Measurements from ENCODE around the gene ARHGAP12.
"Not testable (repeated sequence)": the region's sequence is repeated elsewhere in the genome, so short reads cannot be mapped to it uniquely, and the experiment has no call there.

Gene ARHGAP12

DNA sequence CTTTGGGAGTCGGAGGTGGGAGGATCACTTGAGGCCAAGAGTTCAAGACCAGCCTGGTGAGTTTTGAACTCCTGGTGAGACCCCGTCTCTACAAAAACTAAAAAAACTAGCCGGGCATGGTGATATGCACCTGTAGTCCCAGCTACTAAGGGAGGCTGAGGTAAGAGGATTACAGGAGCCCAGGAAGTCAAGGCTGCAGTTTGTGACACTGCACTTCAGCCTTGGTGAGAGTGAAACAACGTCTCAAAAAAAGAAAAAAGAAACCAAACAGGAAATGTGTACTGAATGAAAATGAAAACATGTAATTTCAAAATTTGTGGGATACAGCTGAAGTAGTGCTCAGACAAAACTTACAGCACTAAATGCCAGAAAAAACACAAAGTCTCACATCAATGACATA, 7.6 kb downstream of the ARHGAP12 start:
- DNase-seq = no peak

GRCh38 chr10:31920538-31920937, 8.1 kb downstream of the ARHGAP12 start:
- no peak for DNase-seq

DNA sequence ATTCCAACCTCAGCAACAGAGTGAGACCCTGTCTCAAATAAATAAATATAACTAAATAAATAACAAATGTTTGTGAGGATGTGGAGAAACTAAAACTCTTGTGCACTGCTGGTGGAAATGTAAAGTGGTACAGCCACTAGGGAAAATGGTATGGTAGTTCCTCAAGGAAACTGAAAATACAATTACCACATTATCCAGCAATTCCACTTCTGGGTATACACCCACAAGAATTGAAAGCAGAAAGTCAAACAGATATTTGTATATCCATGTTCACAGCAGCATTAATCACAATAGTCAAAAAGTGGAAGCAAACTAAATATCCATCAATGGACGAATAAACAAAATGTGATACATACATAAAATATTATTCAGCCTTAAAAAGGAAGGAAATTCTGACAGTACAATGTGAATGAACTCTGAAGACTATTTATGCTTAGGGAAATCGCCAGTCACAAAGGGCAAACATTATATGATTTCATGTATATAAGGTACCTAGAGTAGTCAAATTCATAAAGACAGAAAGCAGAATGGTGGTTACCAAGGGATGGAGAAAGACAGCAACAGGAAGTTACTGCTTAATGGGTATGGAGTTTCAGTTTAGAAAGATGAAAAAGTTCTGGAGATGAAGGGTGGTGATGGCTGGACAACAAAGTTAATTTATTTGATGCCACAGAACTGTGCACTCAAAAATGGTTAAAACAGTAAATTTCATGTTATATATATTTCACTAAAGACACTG, 9.8 kb downstream of the ARHGAP12 start:
- DNase-seq = no peak

DNA sequence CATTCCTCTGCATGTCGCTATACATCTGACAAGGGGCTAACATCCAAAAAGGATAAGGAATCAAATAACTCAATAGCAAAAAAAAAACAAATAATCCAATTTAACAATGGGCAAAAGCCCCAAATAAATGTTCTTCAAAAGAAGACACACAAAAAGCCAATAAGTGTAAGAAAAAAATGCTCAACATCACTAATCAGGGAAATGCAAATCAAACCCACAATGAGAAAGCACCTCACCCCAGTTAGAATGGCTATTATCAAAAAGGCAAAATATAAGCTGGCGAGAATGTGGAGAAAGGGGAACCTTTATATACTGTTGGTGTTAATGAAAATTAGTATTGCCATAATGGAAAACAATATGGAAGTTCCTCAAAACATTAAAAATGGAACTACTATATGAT, 14.3 kb downstream of the ARHGAP12 start:
- no peak for DNase-seq

- DNase-seq = no peak
Measured at GRCh38 chr10:31912898-31913850, 15.5 kb downstream of the ARHGAP12 start.

- no peak for DNase-seq
Measured at GRCh38 chr10:31912289-31912688, 16.3 kb downstream of the ARHGAP12 start.

DNA sequence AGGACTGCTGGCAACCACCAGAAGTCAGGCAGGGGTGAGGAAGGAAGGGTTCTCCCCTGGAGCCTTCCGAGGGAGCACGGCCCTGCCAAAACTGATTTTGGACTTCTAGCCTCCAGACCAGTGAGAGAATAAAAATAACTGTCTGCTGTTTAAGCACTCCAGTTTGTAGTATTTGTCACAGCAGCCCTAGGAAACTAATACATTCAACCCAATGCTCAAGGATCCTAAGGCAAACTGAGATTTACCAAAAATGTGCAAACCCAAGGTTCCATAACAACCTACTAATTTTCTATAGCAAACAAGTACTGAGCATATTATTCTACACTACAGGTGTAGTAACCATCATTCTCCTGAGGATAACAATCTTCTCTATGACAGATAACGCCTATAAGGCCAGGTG, 18.6 kb downstream of the ARHGAP12 start:
- no peak for DNase-seq

GRCh38 chr10:31908157-31908556, 20.5 kb downstream of the ARHGAP12 start:
- no peak for DNase-seq

DNA sequence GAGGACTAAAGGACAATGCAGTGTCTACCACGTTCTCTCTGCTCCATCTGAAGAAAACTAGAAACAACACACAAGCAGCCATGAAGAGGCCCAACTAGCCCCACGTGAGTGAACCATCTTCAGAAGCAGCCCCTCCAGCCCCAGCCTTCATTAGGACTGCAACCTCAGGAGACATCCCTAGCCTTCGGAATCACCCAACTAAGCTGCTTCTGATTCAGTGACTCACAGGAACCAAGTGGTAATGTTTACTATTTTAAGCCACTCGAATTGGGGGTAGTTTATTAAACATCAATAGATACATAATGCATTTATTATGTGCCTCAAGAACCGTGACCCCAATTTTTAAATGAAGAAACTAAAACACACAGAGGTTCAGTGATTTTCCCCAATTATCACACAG, 22.6 kb downstream of the ARHGAP12 start:
- no peak for DNase-seq

DNA sequence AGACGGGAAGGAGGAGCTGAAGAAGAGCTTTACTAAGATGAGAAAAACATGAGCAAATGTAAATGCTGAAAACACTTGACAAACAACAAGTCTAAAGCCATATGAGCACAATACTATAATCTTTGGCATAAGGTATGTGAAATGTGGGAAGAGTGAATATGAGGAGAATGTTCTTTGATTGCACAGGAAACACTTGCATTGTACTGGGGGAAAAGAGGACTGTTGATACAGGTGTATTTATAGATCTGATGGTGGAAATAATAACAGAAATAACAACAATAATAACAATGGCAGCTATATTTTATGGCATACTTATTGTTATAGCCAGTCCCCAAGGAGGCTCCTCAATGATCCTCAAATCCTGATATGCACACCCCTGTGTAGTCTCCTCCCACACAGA, 23.0 kb downstream of the ARHGAP12 start:
- DNase-seq = no peak

GRCh38 chr10:31902625-31903024, 26.0 kb downstream of the ARHGAP12 start:
- DNase-seq = no peak

GRCh38 chr10:31897506-31897905, 31.1 kb downstream of the ARHGAP12 start:
- no peak for DNase-seq

- no peak for DNase-seq
Measured at GRCh38 chr10:31896968-31897384, 31.7 kb downstream of the ARHGAP12 start.

- DNase-seq = not testable (repeated sequence)
Measured at GRCh38 chr10:31895722-31896121, 32.9 kb downstream of the ARHGAP12 start.

- no peak for DNase-seq
Measured at GRCh38 chr10:31888442-31888841, 40.2 kb downstream of the ARHGAP12 start.

GRCh38 chr10:31887850-31888249, 40.8 kb downstream of the ARHGAP12 start:
- DNase-seq = no peak

DNA sequence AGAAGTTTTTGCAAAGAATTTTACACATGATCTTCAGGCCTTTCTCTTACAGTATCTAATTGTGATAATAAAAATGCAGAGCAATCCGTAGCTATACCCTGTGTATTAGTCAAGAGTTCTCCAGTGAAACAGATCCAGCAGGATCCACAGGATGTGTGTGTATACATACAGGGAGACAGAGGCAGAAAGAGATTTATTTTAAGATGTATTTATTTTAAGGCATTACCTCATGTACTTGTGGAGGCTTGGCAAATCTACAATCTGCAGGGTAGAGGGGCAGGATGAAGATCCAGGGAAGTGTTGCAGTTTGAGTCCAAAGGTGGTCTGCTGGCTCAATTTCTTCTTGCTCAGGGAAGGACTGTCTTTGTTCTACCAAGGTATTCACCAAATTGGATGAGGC, 41.7 kb downstream of the ARHGAP12 start:
- no peak for DNase-seq

GRCh38 chr10:31885971-31886370, 42.7 kb downstream of the ARHGAP12 start:
- DNase-seq = no peak

DNA sequence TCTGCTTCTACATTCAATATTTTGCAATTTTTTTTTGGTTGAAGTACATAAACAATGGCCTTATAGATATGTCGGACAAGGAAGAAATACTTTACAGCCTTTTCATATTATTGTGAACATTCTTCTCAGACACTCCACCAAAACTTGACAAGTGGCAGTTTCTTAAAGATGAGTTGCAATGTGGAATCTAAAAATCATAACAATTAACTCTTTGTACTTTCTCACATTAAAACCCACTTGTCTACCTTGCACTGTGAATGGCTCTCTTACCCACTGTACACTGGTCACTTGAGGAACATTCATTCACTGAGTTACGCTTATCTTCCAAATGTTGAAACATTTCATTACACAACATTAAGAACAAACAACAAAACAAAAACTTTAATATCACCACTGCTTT, 44.2 kb downstream of the ARHGAP12 start:
- no peak for DNase-seq

DNA sequence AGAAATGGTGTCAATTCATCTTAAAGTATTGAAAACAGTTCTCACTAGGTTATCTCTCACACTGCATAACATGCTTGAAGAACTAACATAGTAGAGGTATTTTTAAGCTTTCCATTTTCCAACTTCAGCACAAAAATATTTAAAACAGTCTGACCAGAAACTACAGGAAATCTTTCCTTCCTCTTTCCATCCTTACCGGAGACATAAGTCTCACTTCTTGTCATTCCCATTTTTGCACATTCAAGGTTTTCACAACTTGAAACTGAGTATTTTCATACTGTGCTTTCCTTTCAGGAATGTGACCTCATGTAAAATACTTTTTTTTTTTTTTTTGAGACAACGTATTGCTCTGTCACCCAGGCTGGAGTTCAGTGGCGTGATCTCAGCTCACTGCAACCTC, 45.2 kb downstream of the ARHGAP12 start:
- no peak for DNase-seq

- DNase-seq = no peak
Measured at GRCh38 chr10:31878486-31878885, 50.1 kb downstream of the ARHGAP12 start.

DNA sequence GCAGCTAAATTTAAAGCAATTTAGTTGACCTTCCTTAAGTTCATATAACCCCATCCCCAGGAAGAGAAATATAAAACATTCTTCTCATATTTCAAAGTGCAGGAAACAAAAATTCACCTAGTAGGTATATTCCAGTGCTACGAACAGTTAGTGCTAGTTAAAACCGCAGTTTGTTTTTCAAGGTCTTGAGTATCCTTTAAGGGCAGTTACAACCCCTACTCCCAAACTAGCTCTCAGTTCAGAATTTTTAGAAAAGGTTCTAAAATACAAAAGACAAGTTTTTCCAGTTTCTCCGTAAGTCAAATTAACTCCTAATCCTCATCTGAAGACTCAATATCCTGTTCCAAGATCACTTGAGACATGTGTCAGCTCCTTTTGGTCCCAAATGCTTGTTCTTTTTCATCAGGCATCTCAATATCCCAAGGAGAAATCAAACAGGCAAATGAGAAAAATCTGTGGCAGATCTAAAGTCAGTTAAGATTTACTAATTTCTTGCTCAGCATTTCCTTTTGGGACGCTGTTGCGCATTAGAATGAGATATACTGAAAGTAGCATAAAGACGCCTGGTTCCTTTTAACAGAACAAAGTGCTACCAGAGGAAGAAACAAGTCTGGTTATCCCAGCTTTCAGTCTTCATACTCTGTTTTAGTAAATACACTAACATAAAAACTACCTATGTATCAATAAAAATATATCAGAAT, 51.8 kb downstream of the ARHGAP12 start:
- DNase-seq = no peak

- DNase-seq = no peak
Measured at GRCh38 chr10:31875608-31876007, 53.0 kb downstream of the ARHGAP12 start.

- no peak for DNase-seq
Measured at GRCh38 chr10:31873724-31874123, 54.9 kb downstream of the ARHGAP12 start.

All from DMS53 (cell line).